IMR-90 (cell line): ENCODE results near the gene C13orf42. TPM values are rescaled to one million over a fixed set of nuclear protein-coding genes. Genes with fewer than 3 reads are reported as not detected.

Source experiments
- ATAC-seq: fragments of 200-7000 bp; cut with Tn5 transposase; 2 replicates; pipeline ENCODE4 v1.9.1; 2020; ENCODE audit warnings: low read depth, mild to moderate bottlenecking, moderate library complexity
- BruUV-seq: library from RNA; stranded (reverse); fragments of 400-500 nt; replicated peaks from 2 replicates; lab custom pipeline; 2021; lab: Mats Ljungman, UMichigan
- CTCF ChIA-PET: fragments of 300-600 bp; formaldehyde crosslinking; extraction: SDS; loops from one replicate; lab custom pipeline; 2021; ENCODE audit warnings: antibody characterized with exemption; lab: Yijun Ruan, JAX
- POLR2A ChIA-PET: fragments of 300-600 bp; sonication (Branson Sonifier 250); formaldehyde crosslinking; loops from one replicate; lab custom pipeline; 2022; ENCODE audit warnings: antibody characterized with exemption; ENCODE audit not compliant: unreplicated experiment; lab: Charles Lee
- DNase-seq: peaks from one replicate; pipeline ENCODE4 v3.0.0; 2013
- H2AFZ ChIP-seq: replicated peaks from 2 replicates; pipeline ENCODE3; 2013; ENCODE audit warnings: low read length, mild to moderate bottlenecking; ENCODE audit not compliant: poor library complexity
- H2AK5ac ChIP-seq: 2 replicates; pipeline ENCODE4 v1.6.1; 2013; ENCODE audit warnings: low read depth, low read length, inconsistent platforms
- H2AK9ac ChIP-seq: replicated peaks from 2 replicates; pipeline ENCODE3; 2013; ENCODE audit warnings: mild to moderate bottlenecking, low read depth, low read length, moderate library complexity; ENCODE audit not compliant: poor library complexity
- H2BK120ac ChIP-seq: 2 replicates; pipeline ENCODE4 v1.6.1; 2013; ENCODE audit warnings: low read depth, low read length, inconsistent platforms
- H2BK15ac ChIP-seq: 3 replicates; pipeline ENCODE4 v1.6.1; 2013; ENCODE audit warnings: low read depth, low read length, inconsistent platforms
- H2BK20ac ChIP-seq: 2 replicates; pipeline ENCODE4 v1.6.1; 2013; ENCODE audit warnings: low read depth, mild to moderate bottlenecking, inconsistent platforms, low read length, moderate library complexity
- H2BK5ac ChIP-seq: 2 replicates; pipeline ENCODE4 v1.6.1; 2013; ENCODE audit warnings: mild to moderate bottlenecking, low read depth, low read length, inconsistent platforms; ENCODE audit not compliant: poor library complexity, severe bottlenecking
- H3K14ac ChIP-seq: replicated peaks from 2 replicates; pipeline ENCODE4 v1.6.1; 2013; ENCODE audit warnings: low read depth, low read length, inconsistent platforms
- H3K18ac ChIP-seq: 2 replicates; pipeline ENCODE4 v1.6.1; 2013; ENCODE audit warnings: low read depth, low read length, control low read depth
- H3K23ac ChIP-seq: 2 replicates; pipeline ENCODE4 v1.6.1; 2013; ENCODE audit warnings: low read depth, low read length, inconsistent platforms
- H3K27ac ChIP-seq: 2 replicates; pipeline ENCODE4 v1.5.1; 2013; ENCODE audit warnings: mild to moderate bottlenecking, control low read depth, low read length; ENCODE audit not compliant: insufficient read depth
- H3K27me3 ChIP-seq: 2 replicates; pipeline ENCODE4 v1.6.1; 2013; ENCODE audit warnings: low read length; ENCODE audit not compliant: control insufficient read depth, insufficient read depth
- H3K36me3 ChIP-seq: 2 replicates; pipeline ENCODE4 v1.6.1; 2013; ENCODE audit warnings: low read length, mixed read lengths; ENCODE audit not compliant: control insufficient read depth, insufficient read depth
- H3K4ac ChIP-seq: 2 replicates; pipeline ENCODE4 v1.6.1; 2013; ENCODE audit warnings: low read depth, low read length, inconsistent platforms
- H3K4me1 ChIP-seq: 2 replicates; pipeline ENCODE4 v1.6.1; 2013; ENCODE audit warnings: low read length, mixed read lengths; ENCODE audit not compliant: control insufficient read depth, insufficient read depth
- H3K4me2 ChIP-seq: 2 replicates; pipeline ENCODE4 v1.6.1; 2013; ENCODE audit warnings: low read depth, mild to moderate bottlenecking, control low read depth, low read length, moderate library complexity
- H3K4me3 ChIP-seq: 2 replicates; pipeline ENCODE4 v1.5.1; 2013; ENCODE audit warnings: low read depth, mild to moderate bottlenecking, control low read depth, low read length, moderate library complexity; ENCODE audit not compliant: insufficient read depth
- H3K56ac ChIP-seq: 2 replicates; pipeline ENCODE4 v1.6.1; 2013; ENCODE audit warnings: low read length, inconsistent platforms; ENCODE audit not compliant: insufficient read depth; ENCODE audit errors: extremely low read depth
- H3K79me1 ChIP-seq, 2 experiments: 2 replicates each; pipeline ENCODE4 v1.6.1; 2013; ENCODE audit warnings: low read length in 2 of 2, inconsistent platforms in 1 of 2, low read depth in 1 of 2
- H3K9ac ChIP-seq: 2 replicates; pipeline ENCODE4 v1.6.1; 2013; ENCODE audit warnings: low read depth, low read length, control low read depth
- H3K9me1 ChIP-seq: 2 replicates; pipeline ENCODE4 v1.6.1; 2013; ENCODE audit warnings: low read length, inconsistent platforms; ENCODE audit not compliant: insufficient read depth
- H3K9me3 ChIP-seq: 2 replicates; pipeline ENCODE4 v1.6.1; 2013; ENCODE audit warnings: low read length; ENCODE audit not compliant: control insufficient read depth, insufficient read depth
- H4K20me1 ChIP-seq: 2 replicates; pipeline ENCODE4 v1.6.1; 2013; ENCODE audit warnings: low read length, inconsistent platforms; ENCODE audit not compliant: insufficient read depth
- H4K5ac ChIP-seq: 2 replicates; pipeline ENCODE4 v1.6.1; 2013; ENCODE audit warnings: mild to moderate bottlenecking, low read depth, low read length, control low read depth
- H4K8ac ChIP-seq, 2 experiments: 2 replicates each; pipeline ENCODE4 v1.6.1; 2013; ENCODE audit warnings: low read depth in 2 of 2, low read length in 2 of 2, control low read depth in 1 of 2, inconsistent platforms in 1 of 2
- H4K91ac ChIP-seq: 2 replicates; pipeline ENCODE4 v1.6.1; 2013; ENCODE audit warnings: low read depth, low read length, inconsistent platforms; ENCODE audit not compliant: insufficient read depth
- CEBPB ChIP-seq: IDR thresholded peaks from 2 replicates; pipeline ENCODE4 v1.6.1; 2012; ENCODE audit warnings: low read depth, low read length, improper control_type of control experiment
- FOS ChIP-seq: fragments of 150-350 bp; IDR thresholded peaks from 2 replicates; pipeline ENCODE4 v1.6.1; 2016; ENCODE audit warnings: low read depth, low read length
- MAFK ChIP-seq: IDR thresholded peaks from 2 replicates; pipeline ENCODE4 v1.6.1; 2012; ENCODE audit warnings: low read depth, low read length, improper control_type of control experiment
- MXI1 ChIP-seq: IDR thresholded peaks from 2 replicates; pipeline ENCODE4 v1.6.1; 2012; ENCODE audit warnings: low read depth, mild to moderate bottlenecking, low read length, moderate library complexity, borderline replicate concordance
- NFE2L2 ChIP-seq: fragments of 150-350 bp; IDR thresholded peaks from 2 replicates; pipeline ENCODE4 v1.6.1; 2016; ENCODE audit warnings: low read depth, mild to moderate bottlenecking, low read length
- POLR2A ChIP-seq: IDR thresholded peaks from 2 replicates; pipeline ENCODE4 v1.6.1; 2012; ENCODE audit warnings: mild to moderate bottlenecking, low read depth, low read length
- RAD21 ChIP-seq: IDR thresholded peaks from 2 replicates; pipeline ENCODE4 v1.6.1; 2012; ENCODE audit warnings: low read length, improper control_type of control experiment
- WGBS, 2 experiments: methylation state at CpG; one replicate each; pipeline versions ENCODE4 v1.1.5 to v1.1.7; 2013; ENCODE audit warnings: missing lambda C conversion rate in 2 of 2; ENCODE audit not compliant: insufficient read length in 1 of 2; ENCODE audit errors: extremely low coverage in 2 of 2; 5-methylcytosine and 5-hydroxymethylcytosine counted together
- dilution Hi-C: fragments of 300-500 bp; cut with HindIII; formaldehyde crosslinking; loops from one replicate; pipeline ENCODE4 v1.14.3; 2018; ENCODE audit warnings: low sequenced_read_pairs; ENCODE audit not compliant: unreplicated experiment
- in situ Hi-C: fragments of 300-500 bp; cut with MboI; formaldehyde crosslinking; loops from 3 replicates; pipeline ENCODE4 v1.14.3; 2019; ENCODE audit warnings: low sequenced_read_pairs, inconsistent platforms, mixed read lengths
- intact Hi-C: fragments of 100-400 bp; cut with micrococcal nuclease; formaldehyde crosslinking; loops from 2 replicates; pipeline ENCODE4 v1.10.0; 2022
- polyA plus RNA-seq, 3 experiments: library from polyadenylated mRNA; depleted of rRNA; stranded (reverse); fragments of >200 nt; gene quantifications; 2 replicates each; pipeline ENCODE4 v1.2.3, GENCODE V29; 2012; ENCODE audit warnings: low replicate concordance in 1 of 3
- total RNA-seq: library from RNA; depleted of rRNA; stranded (reverse); fragments of >200 nt; gene quantifications from 2 replicates; pipeline ENCODE4 v1.2.3, GENCODE V29; 2012
- TF ChIP-seq, protein P1 (sequence below): conservative IDR thresholded peaks from 2 replicates; pipeline ENCODE4 v1.5.1; 2012; ENCODE audit warnings: mild to moderate bottlenecking, low read depth, low read length, improper control_type of control experiment

C13orf42 gene
- total and polyA plus RNA-seq, 2 of the 4 experiments (the other 2 are of a cell fraction), result not detected

DNA sequence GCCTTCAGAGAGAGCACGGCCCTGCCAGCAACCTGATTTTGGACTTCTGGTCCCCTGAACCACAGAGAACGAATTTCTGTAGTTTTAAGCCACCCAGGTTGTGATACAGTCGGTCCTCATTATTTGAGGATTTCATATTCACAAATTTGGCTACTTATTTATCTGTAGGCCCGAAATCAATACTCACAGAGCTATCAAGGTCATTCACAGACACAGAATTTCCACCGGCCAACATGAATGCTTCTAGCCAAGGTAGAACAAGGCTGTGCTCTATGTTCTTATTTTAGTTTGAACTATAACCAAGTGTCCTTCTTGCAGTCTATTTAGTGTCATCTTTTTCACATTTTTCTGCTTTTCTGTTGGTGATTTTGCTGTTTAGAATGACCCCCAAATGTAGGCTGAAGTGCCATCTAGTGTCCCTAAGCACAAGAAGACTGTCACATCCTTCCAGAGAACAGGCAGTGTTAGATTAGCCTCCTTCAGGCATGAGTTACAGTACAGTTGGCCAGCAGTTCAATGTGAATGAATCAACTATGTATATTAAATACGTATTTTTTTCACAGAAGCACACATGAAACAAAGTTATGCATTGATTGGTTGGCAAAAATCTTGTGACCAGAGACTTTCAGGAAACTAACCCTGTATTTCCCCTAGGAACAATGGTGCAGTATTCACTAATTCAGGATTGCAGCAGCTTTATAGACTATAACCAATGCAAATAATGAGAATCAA, 63.5 kb downstream of the C13orf42 start:
- no peak overlapping the region for H4K5ac ChIP-seq
- no peak overlapping the region for H3K18ac ChIP-seq
- H3K23ac ChIP-seq, result no peak overlapping the region
- H3K9me1 ChIP-seq, result no peaks in the 10 kb centered on the region
- in situ Hi-C loops (no loop called here), dilution Hi-C loops (no loop called here), intact Hi-C loops (no loop called here)
- H3K56ac ChIP-seq, result no peak overlapping the region
- no peak overlapping the region for H3K14ac ChIP-seq
- H4K91ac ChIP-seq, result no peak overlapping the region
- no peak overlapping the region for H2BK20ac ChIP-seq
- ChIA-PET CTCF (interaction anchor here (1.6 kb wide), 1 partner anchor 136 kb away, joined by 3 read pairs; no protein-coding TSS in a partner anchor), POLR2A (no interaction called here)
- DNase-seq (no peak), ATAC-seq (no peak)
- H3K27me3 ChIP-seq, result peaks cover 54% of the 10 kb centered on the region
- H2AFZ ChIP-seq, result no peak overlapping the region
- H2AK5ac ChIP-seq, result no peak overlapping the region
- H2AK9ac ChIP-seq, result no peak overlapping the region
- H3K27ac ChIP-seq, result no peak overlapping the region
- no peaks in the 10 kb centered on the region for H3K36me3 ChIP-seq
- 40% methylated on average over 1 of the region's 6 CpGs; no CpG with 5 or more reads in 1 of the 2 experiments for WGBS, 2 experiments
- H3K4me1 ChIP-seq, result peaks cover 5% of the 10 kb centered on the region; the same call in 1 of the 2 replicates
- no peaks in the 10 kb centered on the region; the same call in 1 of the 2 replicates for H3K9me3 ChIP-seq
- H4K20me1 ChIP-seq, result no peaks in the 10 kb centered on the region
- H3K9ac ChIP-seq, result no peak overlapping the region
- H3K79me1 ChIP-seq, result no peaks in the 10 kb centered on the region
- TF ChIP-seq, protein P1, sequence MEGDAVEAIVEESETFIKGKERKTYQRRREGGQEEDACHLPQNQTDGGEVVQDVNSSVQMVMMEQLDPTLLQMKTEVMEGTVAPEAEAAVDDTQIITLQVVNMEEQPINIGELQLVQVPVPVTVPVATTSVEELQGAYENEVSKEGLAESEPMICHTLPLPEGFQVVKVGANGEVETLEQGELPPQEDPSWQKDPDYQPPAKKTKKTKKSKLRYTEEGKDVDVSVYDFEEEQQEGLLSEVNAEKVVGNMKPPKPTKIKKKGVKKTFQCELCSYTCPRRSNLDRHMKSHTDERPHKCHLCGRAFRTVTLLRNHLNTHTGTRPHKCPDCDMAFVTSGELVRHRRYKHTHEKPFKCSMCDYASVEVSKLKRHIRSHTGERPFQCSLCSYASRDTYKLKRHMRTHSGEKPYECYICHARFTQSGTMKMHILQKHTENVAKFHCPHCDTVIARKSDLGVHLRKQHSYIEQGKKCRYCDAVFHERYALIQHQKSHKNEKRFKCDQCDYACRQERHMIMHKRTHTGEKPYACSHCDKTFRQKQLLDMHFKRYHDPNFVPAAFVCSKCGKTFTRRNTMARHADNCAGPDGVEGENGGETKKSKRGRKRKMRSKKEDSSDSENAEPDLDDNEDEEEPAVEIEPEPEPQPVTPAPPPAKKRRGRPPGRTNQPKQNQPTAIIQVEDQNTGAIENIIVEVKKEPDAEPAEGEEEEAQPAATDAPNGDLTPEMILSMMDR, result no peak
- no peak for TF ChIP-seq NFE2L2
- TF ChIP-seq POLR2A, result no peak
- no peak for TF ChIP-seq MXI1
- no peak for TF ChIP-seq FOS
- TF ChIP-seq CEBPB, result no peak
- no peak for TF ChIP-seq RAD21
- TF ChIP-seq MAFK, result no peak
- no peak overlapping the region for H3K4me3 ChIP-seq
- no peak overlapping the region for H2BK5ac ChIP-seq
- H4K8ac ChIP-seq, result no peak overlapping the region
- H3K4ac ChIP-seq, result no peak overlapping the region
- BruUV-seq, result no TSS peak
- H3K4me2 ChIP-seq, result no peak overlapping the region
- H2BK15ac ChIP-seq, result no peak overlapping the region
- H2BK120ac ChIP-seq, result no peak overlapping the region
